SK-N-SH treated with all-trans-retinoic acid at 6 μM for 48 hours (cell line): ENCODE results near the gene PLCL2.

Experiments
- ATAC-seq: fragments of 200-7000 bp; cut with Tn5 transposase; 3 replicates; pipeline ENCODE4 v1.9.1; 2020; ENCODE audit warnings: mild to moderate bottlenecking, moderate library complexity
- ARNTL ChIP-seq: fragments of 450-650 bp; formaldehyde crosslinking; IDR thresholded peaks from 2 replicates; pipeline ENCODE4 v1.5.0; 2020; ENCODE audit warnings: low read depth, mild to moderate bottlenecking, moderate library complexity, borderline replicate concordance
- BACH2 ChIP-seq: fragments of 250-450 bp; sonication (Bioruptor Pico); IDR thresholded peaks from 2 replicates; pipeline ENCODE4 v1.9.0; 2021; ENCODE audit warnings: mild to moderate bottlenecking, borderline replicate concordance
- CSDC2 ChIP-seq: fragments of 250-450 bp; sonication (Bioruptor Pico); IDR thresholded peaks from 2 replicates; pipeline ENCODE4 v1.5.0; 2020; ENCODE audit warnings: mild to moderate bottlenecking, moderate library complexity
- ESRRG ChIP-seq: fragments of 250-450 bp; sonication (Bioruptor Pico); IDR thresholded peaks from 2 replicates; pipeline ENCODE4 v1.6.1; 2021; ENCODE audit warnings: mild to moderate bottlenecking
- ISL1 ChIP-seq: fragments of 250-450 bp; sonication (Bioruptor Pico); IDR thresholded peaks from 2 replicates; pipeline ENCODE4 v2.1.2; 2022; ENCODE audit warnings: mild to moderate bottlenecking, moderate library complexity
- PPARA ChIP-seq: fragments of 250-450 bp; sonication (Bioruptor Pico); IDR thresholded peaks from 2 replicates; pipeline ENCODE4 v1.5.0; 2020; ENCODE audit warnings: mild to moderate bottlenecking, borderline replicate concordance
- RARB ChIP-seq: fragments of 250-450 bp; sonication (Bioruptor Pico); IDR thresholded peaks from 2 replicates; pipeline ENCODE4 v1.8.0; 2021; ENCODE audit warnings: mild to moderate bottlenecking, moderate library complexity
- SNAI2 ChIP-seq: fragments of 250-450 bp; sonication (Bioruptor Pico); IDR thresholded peaks from 2 replicates; pipeline ENCODE4 v1.5.0; 2020; ENCODE audit warnings: mild to moderate bottlenecking, moderate library complexity
- TCF4 ChIP-seq: fragments of 250-450 bp; sonication (Bioruptor Pico); IDR thresholded peaks from 2 replicates; pipeline ENCODE4 v1.8.0; 2021; ENCODE audit warnings: mild to moderate bottlenecking, moderate library complexity, borderline replicate concordance
- TOX ChIP-seq: fragments of 250-450 bp; sonication (Bioruptor Pico); IDR thresholded peaks from 2 replicates; pipeline ENCODE4 v1.8.0; 2021; ENCODE audit warnings: mild to moderate bottlenecking, moderate library complexity, borderline replicate concordance
- ZNF70 ChIP-seq: fragments of 450-650 bp; formaldehyde crosslinking; IDR thresholded peaks from 2 replicates; pipeline ENCODE4 v1.5.0; 2020; ENCODE audit warnings: mild to moderate bottlenecking, moderate library complexity
- ZNF8 ChIP-seq: fragments of 450-650 bp; formaldehyde crosslinking; IDR thresholded peaks from 2 replicates; pipeline ENCODE4 v1.5.0; 2020; ENCODE audit warnings: mild to moderate bottlenecking, moderate library complexity
- TF ChIP-seq, protein P1 (sequence below): fragments of 250-450 bp; sonication (Bioruptor Pico); IDR thresholded peaks from 2 replicates; pipeline ENCODE4 v1.5.0; 2020; ENCODE audit warnings: mild to moderate bottlenecking, moderate library complexity
- TF ChIP-seq, protein P2 (sequence below): fragments of 250-450 bp; sonication (Bioruptor Pico); IDR thresholded peaks from 2 replicates; pipeline ENCODE4 v1.5.1; 2021; ENCODE audit warnings: mild to moderate bottlenecking, moderate library complexity
- TF ChIP-seq, protein P3 (sequence below): fragments of 250-450 bp; sonication (Bioruptor Pico); IDR thresholded peaks from 2 replicates; pipeline ENCODE4 v1.8.0; 2020; ENCODE audit warnings: mild to moderate bottlenecking, moderate library complexity, borderline replicate concordance
- TF ChIP-seq, protein P4 (sequence below): fragments of 250-450 bp; sonication (Bioruptor Pico); IDR thresholded peaks from 2 replicates; pipeline ENCODE4 v1.5.1; 2020; ENCODE audit warnings: low read depth, mild to moderate bottlenecking, moderate library complexity
- TF ChIP-seq, protein P5 (sequence below): fragments of 250-450 bp; sonication (Bioruptor Pico); IDR thresholded peaks from 2 replicates; pipeline ENCODE4 v1.8.0; 2021; ENCODE audit warnings: low read depth, mild to moderate bottlenecking, moderate library complexity, borderline replicate concordance

PLCL2 gene

DNA sequence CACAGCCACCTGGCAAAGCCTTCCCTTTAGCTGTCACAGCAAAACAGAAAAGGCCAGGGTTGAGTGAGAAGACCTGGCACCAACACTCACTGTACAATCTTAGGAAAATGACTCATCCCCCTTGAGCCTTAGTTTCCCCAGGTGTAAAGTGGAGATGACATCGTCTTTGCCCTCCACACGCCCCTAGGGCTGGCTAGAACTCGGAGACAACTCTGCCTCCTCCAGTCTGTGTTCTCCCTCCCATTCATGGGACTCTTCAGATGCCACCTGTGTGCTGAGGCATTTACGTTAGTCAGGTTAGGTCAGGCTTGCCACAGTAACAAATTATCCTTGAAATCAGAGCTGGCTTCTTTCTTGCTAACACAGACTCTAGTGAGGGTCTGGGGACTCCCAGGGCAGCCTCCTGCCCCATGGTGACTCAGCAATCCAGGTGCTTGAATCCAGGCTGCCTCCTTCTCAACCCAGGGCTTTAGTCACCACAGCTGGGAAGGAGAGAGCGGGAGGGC, 252.6 kb downstream of the PLCL2 start (continued):
- TF ChIP-seq, protein P1, sequence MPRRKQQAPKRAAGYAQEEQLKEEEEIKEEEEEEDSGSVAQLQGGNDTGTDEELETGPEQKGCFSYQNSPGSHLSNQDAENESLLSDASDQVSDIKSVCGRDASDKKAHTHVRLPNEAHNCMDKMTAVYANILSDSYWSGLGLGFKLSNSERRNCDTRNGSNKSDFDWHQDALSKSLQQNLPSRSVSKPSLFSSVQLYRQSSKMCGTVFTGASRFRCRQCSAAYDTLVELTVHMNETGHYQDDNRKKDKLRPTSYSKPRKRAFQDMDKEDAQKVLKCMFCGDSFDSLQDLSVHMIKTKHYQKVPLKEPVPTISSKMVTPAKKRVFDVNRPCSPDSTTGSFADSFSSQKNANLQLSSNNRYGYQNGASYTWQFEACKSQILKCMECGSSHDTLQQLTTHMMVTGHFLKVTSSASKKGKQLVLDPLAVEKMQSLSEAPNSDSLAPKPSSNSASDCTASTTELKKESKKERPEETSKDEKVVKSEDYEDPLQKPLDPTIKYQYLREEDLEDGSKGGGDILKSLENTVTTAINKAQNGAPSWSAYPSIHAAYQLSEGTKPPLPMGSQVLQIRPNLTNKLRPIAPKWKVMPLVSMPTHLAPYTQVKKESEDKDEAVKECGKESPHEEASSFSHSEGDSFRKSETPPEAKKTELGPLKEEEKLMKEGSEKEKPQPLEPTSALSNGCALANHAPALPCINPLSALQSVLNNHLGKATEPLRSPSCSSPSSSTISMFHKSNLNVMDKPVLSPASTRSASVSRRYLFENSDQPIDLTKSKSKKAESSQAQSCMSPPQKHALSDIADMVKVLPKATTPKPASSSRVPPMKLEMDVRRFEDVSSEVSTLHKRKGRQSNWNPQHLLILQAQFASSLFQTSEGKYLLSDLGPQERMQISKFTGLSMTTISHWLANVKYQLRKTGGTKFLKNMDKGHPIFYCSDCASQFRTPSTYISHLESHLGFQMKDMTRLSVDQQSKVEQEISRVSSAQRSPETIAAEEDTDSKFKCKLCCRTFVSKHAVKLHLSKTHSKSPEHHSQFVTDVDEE (CRISPR knock-in tag), result no peak
- TF ChIP-seq BACH2 (no peak), PPARA (no peak), ZNF70 (CRISPR knock-in tag) (no peak), TOX (CRISPR knock-in tag) (no peak), SNAI2 (CRISPR knock-in tag) (no peak)
- TF ChIP-seq, protein P2, sequence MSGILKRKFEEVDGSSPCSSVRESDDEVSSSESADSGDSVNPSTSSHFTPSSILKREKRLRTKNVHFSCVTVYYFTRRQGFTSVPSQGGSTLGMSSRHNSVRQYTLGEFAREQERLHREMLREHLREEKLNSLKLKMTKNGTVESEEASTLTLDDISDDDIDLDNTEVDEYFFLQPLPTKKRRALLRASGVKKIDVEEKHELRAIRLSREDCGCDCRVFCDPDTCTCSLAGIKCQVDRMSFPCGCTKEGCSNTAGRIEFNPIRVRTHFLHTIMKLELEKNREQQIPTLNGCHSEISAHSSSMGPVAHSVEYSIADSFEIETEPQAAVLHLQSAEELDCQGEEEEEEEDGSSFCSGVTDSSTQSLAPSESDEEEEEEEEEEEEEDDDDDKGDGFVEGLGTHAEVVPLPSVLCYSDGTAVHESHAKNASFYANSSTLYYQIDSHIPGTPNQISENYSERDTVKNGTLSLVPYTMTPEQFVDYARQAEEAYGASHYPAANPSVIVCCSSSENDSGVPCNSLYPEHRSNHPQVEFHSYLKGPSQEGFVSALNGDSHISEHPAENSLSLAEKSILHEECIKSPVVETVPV, result no peak

DNA sequence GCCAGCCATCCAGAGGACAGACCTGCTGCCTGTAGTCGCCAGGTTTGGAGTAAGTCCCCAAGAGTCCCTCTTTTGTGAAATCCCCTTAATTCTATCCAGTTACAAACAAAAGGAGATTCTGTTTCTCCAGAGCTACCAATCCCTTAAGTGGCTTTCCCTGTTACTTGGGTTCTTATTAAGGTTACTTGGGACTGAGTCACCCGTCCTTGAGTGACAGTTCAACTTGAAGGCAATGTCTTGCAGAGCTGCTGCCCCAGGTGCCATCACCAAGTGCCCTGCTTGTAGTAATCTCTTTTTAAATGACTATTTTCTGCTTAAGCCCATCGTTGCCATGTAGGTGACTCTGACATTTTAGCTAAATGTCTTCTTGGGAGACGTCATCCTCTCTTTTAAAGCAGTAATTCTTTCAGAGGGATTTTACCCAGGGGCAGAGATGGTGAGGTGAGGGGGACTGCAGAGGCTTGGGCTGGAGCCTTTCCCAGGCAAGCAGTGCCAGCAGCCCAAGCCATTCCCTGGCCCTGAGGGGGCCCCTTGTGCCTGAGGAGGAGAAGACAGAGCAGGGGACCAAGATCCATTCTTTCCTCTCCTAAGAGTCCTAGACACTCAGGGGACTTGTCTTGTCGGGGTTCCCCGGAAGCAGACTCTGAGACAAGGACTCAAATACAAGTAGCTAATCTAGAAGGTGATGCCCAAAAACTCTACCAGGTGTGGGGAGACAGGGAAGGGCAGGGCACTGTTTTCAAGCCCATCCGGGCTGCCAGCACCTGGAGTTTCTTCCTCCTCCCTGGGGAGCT, 253.7 kb downstream of the PLCL2 start:
- TF ChIP-seq, protein P3, sequence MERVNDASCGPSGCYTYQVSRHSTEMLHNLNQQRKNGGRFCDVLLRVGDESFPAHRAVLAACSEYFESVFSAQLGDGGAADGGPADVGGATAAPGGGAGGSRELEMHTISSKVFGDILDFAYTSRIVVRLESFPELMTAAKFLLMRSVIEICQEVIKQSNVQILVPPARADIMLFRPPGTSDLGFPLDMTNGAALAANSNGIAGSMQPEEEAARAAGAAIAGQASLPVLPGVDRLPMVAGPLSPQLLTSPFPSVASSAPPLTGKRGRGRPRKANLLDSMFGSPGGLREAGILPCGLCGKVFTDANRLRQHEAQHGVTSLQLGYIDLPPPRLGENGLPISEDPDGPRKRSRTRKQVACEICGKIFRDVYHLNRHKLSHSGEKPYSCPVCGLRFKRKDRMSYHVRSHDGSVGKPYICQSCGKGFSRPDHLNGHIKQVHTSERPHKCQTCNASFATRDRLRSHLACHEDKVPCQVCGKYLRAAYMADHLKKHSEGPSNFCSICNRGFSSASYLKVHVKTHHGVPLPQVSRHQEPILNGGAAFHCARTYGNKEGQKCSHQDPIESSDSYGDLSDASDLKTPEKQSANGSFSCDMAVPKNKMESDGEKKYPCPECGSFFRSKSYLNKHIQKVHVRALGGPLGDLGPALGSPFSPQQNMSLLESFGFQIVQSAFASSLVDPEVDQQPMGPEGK (CRISPR knock-in tag), result no peak
- TF ChIP-seq TOX (CRISPR knock-in tag), result no peak
- no peak for TF ChIP-seq SNAI2 (CRISPR knock-in tag)
- TF ChIP-seq, protein P4, sequence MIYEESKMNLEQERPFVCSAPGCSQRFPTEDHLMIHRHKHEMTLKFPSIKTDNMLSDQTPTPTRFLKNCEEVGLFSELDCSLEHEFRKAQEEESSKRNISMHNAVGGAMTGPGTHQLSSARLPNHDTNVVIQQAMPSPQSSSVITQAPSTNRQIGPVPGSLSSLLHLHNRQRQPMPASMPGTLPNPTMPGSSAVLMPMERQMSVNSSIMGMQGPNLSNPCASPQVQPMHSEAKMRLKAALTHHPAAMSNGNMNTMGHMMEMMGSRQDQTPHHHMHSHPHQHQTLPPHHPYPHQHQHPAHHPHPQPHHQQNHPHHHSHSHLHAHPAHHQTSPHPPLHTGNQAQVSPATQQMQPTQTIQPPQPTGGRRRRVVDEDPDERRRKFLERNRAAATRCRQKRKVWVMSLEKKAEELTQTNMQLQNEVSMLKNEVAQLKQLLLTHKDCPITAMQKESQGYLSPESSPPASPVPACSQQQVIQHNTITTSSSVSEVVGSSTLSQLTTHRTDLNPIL (CRISPR knock-in tag), result no peak
- TF ChIP-seq TCF4, result no peak
- TF ChIP-seq, protein P2, result no peak
- no peak for TF ChIP-seq BACH2
- no peak for TF ChIP-seq ZNF8 (CRISPR knock-in tag)
- TF ChIP-seq ESRRG (CRISPR knock-in tag), result no peak
- TF ChIP-seq RARB (CRISPR knock-in tag), result no peak
- TF ChIP-seq, protein P1 (CRISPR knock-in tag), result no peak
- no peak for TF ChIP-seq CSDC2 (CRISPR knock-in tag)
- TF ChIP-seq, protein P5, sequence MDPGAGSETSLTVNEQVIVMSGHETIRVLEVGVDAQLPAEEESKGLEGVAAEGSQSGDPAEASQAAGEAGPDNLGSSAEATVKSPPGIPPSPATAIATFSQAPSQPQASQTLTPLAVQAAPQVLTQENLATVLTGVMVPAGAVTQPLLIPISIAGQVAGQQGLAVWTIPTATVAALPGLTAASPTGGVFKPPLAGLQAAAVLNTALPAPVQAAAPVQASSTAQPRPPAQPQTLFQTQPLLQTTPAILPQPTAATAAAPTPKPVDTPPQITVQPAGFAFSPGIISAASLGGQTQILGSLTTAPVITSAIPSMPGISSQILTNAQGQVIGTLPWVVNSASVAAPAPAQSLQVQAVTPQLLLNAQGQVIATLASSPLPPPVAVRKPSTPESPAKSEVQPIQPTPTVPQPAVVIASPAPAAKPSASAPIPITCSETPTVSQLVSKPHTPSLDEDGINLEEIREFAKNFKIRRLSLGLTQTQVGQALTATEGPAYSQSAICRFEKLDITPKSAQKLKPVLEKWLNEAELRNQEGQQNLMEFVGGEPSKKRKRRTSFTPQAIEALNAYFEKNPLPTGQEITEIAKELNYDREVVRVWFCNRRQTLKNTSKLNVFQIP (CRISPR knock-in tag), result no peak
- no peak for TF ChIP-seq ARNTL (CRISPR knock-in tag)
- TF ChIP-seq ISL1 (CRISPR knock-in tag), result no peak
- no peak for ATAC-seq
